ENCODE measurements around the gene HS6ST1. TPM values are rescaled to one million over a fixed set of nuclear protein-coding genes. Genes with fewer than 3 reads are reported as not detected.

Gene HS6ST1
- total RNA-seq, 3 donors from 2014 or later: 15.7 to 38.6 (median 29.8) TPM

DNA sequence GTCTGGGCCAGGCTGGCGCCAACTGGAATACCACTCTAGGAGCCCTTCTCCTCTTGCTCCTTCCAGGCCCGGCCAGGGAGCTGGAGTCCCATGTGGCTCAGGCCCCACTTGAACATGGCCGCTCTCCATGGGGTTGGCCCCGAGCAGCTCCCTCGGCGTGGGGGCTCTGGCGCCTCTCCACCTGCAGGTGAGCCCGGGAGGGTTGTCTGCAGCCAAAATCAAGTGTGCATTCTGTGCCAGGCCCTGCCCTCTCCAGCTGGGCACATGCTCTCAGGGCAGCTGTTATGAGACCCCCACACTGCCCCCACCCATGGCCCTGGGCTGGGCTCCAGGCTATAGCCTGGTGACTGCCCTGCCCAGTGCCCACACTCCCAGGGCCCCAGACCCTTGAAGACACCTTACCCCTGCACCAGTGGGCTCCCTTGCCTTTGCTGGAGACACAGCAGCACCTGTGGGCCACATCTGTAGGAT lies 45.8 kb upstream of the HS6ST1 start:
- H3K9me3 ChIP-seq: no peaks in the 10 kb centered on the region
- H3K4me3 ChIP-seq: no peak overlapping the region
- intact Hi-C loops (cut with DNase I; ENCODE audit: low total_unique reads): no loop called here
- no peaks in the 10 kb centered on the region for H3K27me3 ChIP-seq
- no peak for DNase-seq (ENCODE audit: low spot score in 2 of 2)
- H3K4me1 ChIP-seq: peaks cover 0 to 3% of the 10 kb centered on the region in 2 donors
- TF ChIP-seq POLR2A (IDR thresholded peaks at IDR 0.05) (no peak), CTCF (IDR thresholded peaks at IDR 0.05) (no peak), POLR2AphosphoS5 (IDR thresholded peaks at IDR 0.05) (no peak)
- no peak overlapping the region for H3K27ac ChIP-seq
- no peaks in the 10 kb centered on the region for H3K36me3 ChIP-seq

GRCh38 chr2:128363934-128364361 lies 45.3 kb upstream of the HS6ST1 start:
- intact Hi-C loops (cut with DNase I; ENCODE audit: low total_unique reads): no loop called here
- H3K36me3 ChIP-seq: no peaks in the 10 kb centered on the region
- TF ChIP-seq POLR2A (IDR thresholded peaks at IDR 0.05): no peak
- no peak for TF ChIP-seq POLR2AphosphoS5 (IDR thresholded peaks at IDR 0.05)
- no peak for TF ChIP-seq CTCF (IDR thresholded peaks at IDR 0.05)
- no peaks in the 10 kb centered on the region for H3K27me3 ChIP-seq
- H3K4me3 ChIP-seq: no peak overlapping the region
- H3K9me3 ChIP-seq: no peaks in the 10 kb centered on the region
- peaks cover 0 to 3% of the 10 kb centered on the region in 2 donors for H3K4me1 ChIP-seq
- peak overlapping the region in 1 of 2 donors; percentile 80 for H3K27ac ChIP-seq
- no peak for DNase-seq (ENCODE audit: low spot score in 2 of 2)

GRCh38 chr2:128362889-128363228 lies 44.2 kb upstream of the HS6ST1 start:
- no peak overlapping the region for H3K4me3 ChIP-seq
- H3K4me1 ChIP-seq: peaks cover 0 to 3% of the 10 kb centered on the region in 2 donors
- peak overlapping the region; percentile 65 to 80 for H3K27ac ChIP-seq
- no peaks in the 10 kb centered on the region for H3K27me3 ChIP-seq
- H3K36me3 ChIP-seq: no peaks in the 10 kb centered on the region
- intact Hi-C loops (cut with DNase I; ENCODE audit: low total_unique reads): no loop called here
- no peak for TF ChIP-seq CTCF (IDR thresholded peaks at IDR 0.05)
- TF ChIP-seq POLR2AphosphoS5 (IDR thresholded peaks at IDR 0.05): peak in 1 of 3 donors; percentile 16
- TF ChIP-seq POLR2A (IDR thresholded peaks at IDR 0.05): no peak
- DNase-seq (ENCODE audit: low spot score in 2 of 2): peak; percentile 54 to 78
- H3K9me3 ChIP-seq: no peaks in the 10 kb centered on the region

- TF ChIP-seq POLR2A (IDR thresholded peaks at IDR 0.05) (no peak), POLR2AphosphoS5 (IDR thresholded peaks at IDR 0.05) (no peak), CTCF (IDR thresholded peaks at IDR 0.05) (no peak)
- H3K4me3 ChIP-seq: no peak overlapping the region
- H3K27me3 ChIP-seq: no peaks in the 10 kb centered on the region
- H3K4me1 ChIP-seq: peaks cover 0 to 3% of the 10 kb centered on the region in 2 donors
- H3K27ac ChIP-seq: peak overlapping the region; percentile 65 to 80
- H3K9me3 ChIP-seq: no peaks in the 10 kb centered on the region
- intact Hi-C loops (cut with DNase I; ENCODE audit: low total_unique reads): no loop called here
- H3K36me3 ChIP-seq: no peaks in the 10 kb centered on the region
- DNase-seq (ENCODE audit: low spot score in 2 of 2): peak in 1 of 2 donors; percentile 19
These were observed 43.7 kb upstream of the HS6ST1 start for GRCh38 chr2:128362176-128362888.

- peaks cover 0 to 3% of the 10 kb centered on the region in 2 donors for H3K4me1 ChIP-seq
- TF ChIP-seq POLR2A (IDR thresholded peaks at IDR 0.05) (no peak), CTCF (IDR thresholded peaks at IDR 0.05) (no peak), POLR2AphosphoS5 (IDR thresholded peaks at IDR 0.05) (no peak)
- H3K27ac ChIP-seq: peak overlapping the region in 1 of 2 donors; percentile 80
- peak in 1 of 2 donors; percentile 34 for DNase-seq (ENCODE audit: low spot score in 2 of 2)
- intact Hi-C loops (cut with DNase I; ENCODE audit: low total_unique reads): no loop called here
- no peaks in the 10 kb centered on the region for H3K36me3 ChIP-seq
- H3K4me3 ChIP-seq: no peak overlapping the region
- H3K9me3 ChIP-seq: no peaks in the 10 kb centered on the region
- H3K27me3 ChIP-seq: no peaks in the 10 kb centered on the region
These were observed 42.9 kb upstream of the HS6ST1 start for GRCh38 chr2:128361376-128362131.
